ENCODE measurements around the gene PIK3C2B. TPM values are rescaled to one million over a fixed set of nuclear protein-coding genes. Genes with fewer than 3 reads are reported as not detected.

PIK3C2B gene
- total and polyA plus RNA-seq, 7 donors: 9.2 to 47.6 (median 17.1) TPM

DNA sequence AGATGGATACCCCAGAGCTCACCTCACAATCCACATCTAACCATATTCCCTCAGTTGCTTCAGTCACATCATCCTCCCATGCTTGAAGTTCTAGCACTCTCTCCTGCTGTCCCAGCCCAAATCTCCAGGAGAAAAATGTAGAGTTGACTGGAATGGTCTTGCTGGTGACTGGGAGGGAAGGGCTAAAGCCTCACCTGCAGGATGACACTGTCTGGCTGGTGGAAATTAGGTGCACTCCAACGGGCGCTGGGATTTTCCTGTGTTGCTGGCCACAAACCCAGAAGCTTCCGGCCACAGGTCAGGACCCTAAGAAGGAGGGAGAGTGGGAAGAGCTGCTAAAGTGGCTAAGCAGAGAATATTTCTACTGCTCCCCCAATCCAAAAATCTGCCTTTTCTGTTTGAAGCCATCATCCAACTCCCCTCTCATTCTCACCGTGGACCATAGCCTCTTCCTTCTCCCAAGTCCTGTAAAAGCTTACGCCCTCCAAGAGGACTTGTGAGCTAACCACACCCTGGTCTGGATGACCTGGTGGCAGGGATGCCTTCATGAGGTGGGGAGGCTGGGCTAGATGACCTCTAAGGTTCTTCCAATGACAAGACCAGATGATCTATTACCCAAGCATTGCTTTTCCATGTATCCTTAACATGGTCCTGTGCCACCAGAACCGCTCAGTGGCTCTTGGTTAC, 45.5 kb downstream of the PIK3C2B start:
- 73 to 84% methylated on average over 6 of the region's 6 CpGs for WGBS, 2 donors
- Histone ChIP-seq H3K27ac (peak overlapping the region in 1 of 4 donors; percentile 65), H3K27me3 (no peaks in the 10 kb centered on the region), H3K9me3 (no peaks in the 10 kb centered on the region), H3K4me1 (peaks cover 0 to 30% (median 21%) of the 10 kb centered on the region in 4 donors), H3K4me3 (no peak overlapping the region), H3K36me3 (peaks cover 9 to 86% (median 23%) of the 10 kb centered on the region in 4 donors)
- intact Hi-C loops (cut with DNase I): no loop called here
- TF ChIP-seq, protein P1, sequence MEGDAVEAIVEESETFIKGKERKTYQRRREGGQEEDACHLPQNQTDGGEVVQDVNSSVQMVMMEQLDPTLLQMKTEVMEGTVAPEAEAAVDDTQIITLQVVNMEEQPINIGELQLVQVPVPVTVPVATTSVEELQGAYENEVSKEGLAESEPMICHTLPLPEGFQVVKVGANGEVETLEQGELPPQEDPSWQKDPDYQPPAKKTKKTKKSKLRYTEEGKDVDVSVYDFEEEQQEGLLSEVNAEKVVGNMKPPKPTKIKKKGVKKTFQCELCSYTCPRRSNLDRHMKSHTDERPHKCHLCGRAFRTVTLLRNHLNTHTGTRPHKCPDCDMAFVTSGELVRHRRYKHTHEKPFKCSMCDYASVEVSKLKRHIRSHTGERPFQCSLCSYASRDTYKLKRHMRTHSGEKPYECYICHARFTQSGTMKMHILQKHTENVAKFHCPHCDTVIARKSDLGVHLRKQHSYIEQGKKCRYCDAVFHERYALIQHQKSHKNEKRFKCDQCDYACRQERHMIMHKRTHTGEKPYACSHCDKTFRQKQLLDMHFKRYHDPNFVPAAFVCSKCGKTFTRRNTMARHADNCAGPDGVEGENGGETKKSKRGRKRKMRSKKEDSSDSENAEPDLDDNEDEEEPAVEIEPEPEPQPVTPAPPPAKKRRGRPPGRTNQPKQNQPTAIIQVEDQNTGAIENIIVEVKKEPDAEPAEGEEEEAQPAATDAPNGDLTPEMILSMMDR (IDR thresholded peaks at IDR 0.05): no peak
- TF ChIP-seq POLR2A (IDR thresholded peaks at IDR 0.05) (no peak), EP300 (IDR thresholded peaks at IDR 0.05) (no peak), POLR2AphosphoS5 (IDR thresholded peaks at IDR 0.05) (no peak)
- no peak for DNase-seq

DNA sequence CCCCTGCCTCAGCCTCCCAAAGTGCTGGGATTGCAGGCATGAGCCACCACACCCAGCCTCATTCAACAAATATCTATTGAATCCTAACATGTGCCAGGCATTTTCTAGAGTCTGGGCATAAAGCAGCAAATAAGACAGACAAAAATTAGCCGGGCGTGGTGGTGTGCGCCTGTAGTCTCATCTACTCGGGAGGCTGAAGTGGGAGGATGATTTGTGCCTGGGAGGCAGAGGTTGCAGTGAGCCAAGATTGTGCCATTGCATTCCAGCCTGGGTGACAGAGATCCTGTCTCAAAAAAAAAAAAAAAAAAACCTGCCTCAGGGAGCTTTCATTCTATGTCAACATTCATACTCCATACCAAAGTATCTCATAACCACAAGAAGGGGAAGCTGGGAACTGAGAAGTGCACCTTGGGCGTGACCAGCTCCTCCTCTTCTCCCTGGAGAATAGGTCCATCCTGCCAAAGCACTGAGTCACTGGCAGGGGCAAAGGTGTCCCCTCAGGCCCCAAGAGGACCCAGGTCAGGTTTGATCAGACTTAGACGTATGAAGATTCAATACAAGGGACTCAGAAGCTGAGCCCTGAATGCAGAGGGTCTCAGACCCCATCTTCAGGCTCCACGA, 46.2 kb downstream of the PIK3C2B start:
- H3K36me3 ChIP-seq: peaks cover 12 to 86% (median 28%) of the 10 kb centered on the region in 4 donors
- WGBS, 2 donors: 62 to 77% methylated on average over 7 of the region's 7 CpGs

DNA sequence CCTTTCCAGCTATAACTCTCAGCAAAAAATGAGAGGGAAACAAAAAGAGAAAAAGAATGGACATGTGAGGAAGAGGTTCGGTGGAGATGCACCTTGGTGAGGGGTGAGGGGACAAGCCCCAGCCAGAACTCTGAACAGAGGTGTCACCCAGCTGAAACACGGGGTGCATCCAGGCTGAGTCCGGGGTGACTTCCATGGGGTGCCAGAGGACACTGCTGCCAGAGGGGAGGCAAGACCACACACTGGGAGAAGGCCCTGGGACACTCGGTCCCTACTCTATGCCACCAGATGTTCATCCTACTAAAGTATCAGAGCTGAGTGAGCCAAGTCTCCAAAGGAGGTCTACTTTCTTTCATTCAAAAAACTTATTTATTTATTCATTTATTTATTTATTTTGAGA, 46.9 kb downstream of the PIK3C2B start:
- H3K36me3 ChIP-seq: peaks cover 12 to 86% (median 32%) of the 10 kb centered on the region in 4 donors
- peaks cover 0 to 30% (median 21%) of the 10 kb centered on the region in 4 donors for H3K4me1 ChIP-seq
- H3K9me3 ChIP-seq: no peaks in the 10 kb centered on the region
- intact Hi-C loops (cut with DNase I): loop anchor here (2.0 kb wide), 1 partner anchor 47 kb away; the partner anchor contains the start of gene PIK3C2B
- DNase-seq: no peak
- peak overlapping the region in 1 of 4 donors; percentile 65 for H3K27ac ChIP-seq
- H3K4me3 ChIP-seq: no peak overlapping the region
- H3K27me3 ChIP-seq: no peaks in the 10 kb centered on the region
- TF ChIP-seq, protein P1 (IDR thresholded peaks at IDR 0.05): no peak
- TF ChIP-seq EP300 (IDR thresholded peaks at IDR 0.05) (no peak), POLR2A (IDR thresholded peaks at IDR 0.05) (no peak), POLR2AphosphoS5 (IDR thresholded peaks at IDR 0.05) (no peak)
- WGBS, 2 donors: 64 to 69% methylated on average over 4 of the region's 4 CpGs

More for the DNA sequence above, 46.2 kb downstream of the PIK3C2B start:
- H3K27me3 ChIP-seq: no peaks in the 10 kb centered on the region
- no peak for DNase-seq
- no peaks in the 10 kb centered on the region for H3K9me3 ChIP-seq
- intact Hi-C loops (cut with DNase I): no loop called here
- TF ChIP-seq POLR2AphosphoS5 (IDR thresholded peaks at IDR 0.05) (no peak), EP300 (IDR thresholded peaks at IDR 0.05) (no peak), POLR2A (IDR thresholded peaks at IDR 0.05) (no peak)
- TF ChIP-seq, protein P1 (IDR thresholded peaks at IDR 0.05): no peak
- no peak overlapping the region for H3K27ac ChIP-seq
- no peak overlapping the region for H3K4me3 ChIP-seq
- H3K4me1 ChIP-seq: peaks cover 0 to 30% (median 21%) of the 10 kb centered on the region in 4 donors

DNA sequence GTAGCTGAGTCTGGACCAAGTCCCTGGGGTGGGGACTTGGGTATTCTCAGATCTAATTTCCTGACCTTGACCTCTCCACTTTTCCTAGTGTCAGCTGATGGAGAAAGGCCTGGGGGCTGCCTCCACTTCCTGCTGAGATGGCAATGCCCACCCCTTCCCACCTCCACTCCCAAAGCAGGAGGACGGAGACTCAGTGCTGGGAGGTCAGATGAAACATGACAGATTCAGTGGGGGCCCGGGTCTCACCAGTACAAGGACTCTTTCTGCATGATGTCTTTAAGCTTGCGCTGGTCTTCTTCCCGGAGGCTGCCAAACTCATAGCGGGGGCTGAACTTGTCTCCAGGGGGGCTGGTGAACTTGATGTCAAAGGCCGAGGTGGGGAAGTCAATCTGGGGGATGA, 47.4 kb downstream of the PIK3C2B start:
- Histone ChIP-seq H3K4me1 (peaks cover 0 to 30% (median 21%) of the 10 kb centered on the region in 4 donors), H3K4me3 (no peak overlapping the region), H3K27me3 (no peaks in the 10 kb centered on the region), H3K27ac (peak overlapping the region; percentile 12 to 65 (median 56)), H3K9me3 (no peaks in the 10 kb centered on the region), H3K36me3 (peaks cover 12 to 89% (median 37%) of the 10 kb centered on the region in 4 donors)
- TF ChIP-seq, protein P1 (IDR thresholded peaks at IDR 0.05): no peak
- TF ChIP-seq POLR2A (IDR thresholded peaks at IDR 0.05): no peak
- DNase-seq: no peak
- intact Hi-C loops (cut with DNase I): loop anchor here (2.0 kb wide), 1 partner anchor 48 kb away; the partner anchor contains the start of gene PIK3C2B
- WGBS, 2 donors: 90 to 91% methylated on average over 6 of the region's 6 CpGs

Measured in sigmoid colon (tissue), 7 donors.